HepG2 (cell line): Measurements from ENCODE around the gene FRS2. TPM values are rescaled to one million over a fixed set of nuclear protein-coding genes. Genes with fewer than 3 reads are reported as not detected.

ENCODE experiments used
- AHR ChIP-seq: IDR thresholded peaks from 2 replicates; pipeline ENCODE4 v1.6.1; 2018; ENCODE audit warnings: missing genetic modification reagents, missing compliant biosample characterization
- ATRX ChIP-seq: sonication (generic); formaldehyde crosslinking; IDR thresholded peaks from 2 replicates; pipeline ENCODE4 v1.4.0; 2020; ENCODE audit warnings: missing genetic modification reagents, borderline replicate concordance
- DNMT3B ChIP-seq: conservative IDR thresholded peaks from 2 replicates; pipeline ENCODE4 v1.6.1; 2016; ENCODE audit warnings: missing biosample characterization, control low read depth
- GABPB1 ChIP-seq: IDR thresholded peaks from 2 replicates; pipeline ENCODE4 v1.6.1; 2016; ENCODE audit warnings: mild to moderate bottlenecking, missing genetic modification reagents, moderate library complexity, missing compliant biosample characterization
- KAT2B ChIP-seq: fragments of 150-350 bp; IDR thresholded peaks from 2 replicates; pipeline ENCODE4 v1.6.1; 2014; ENCODE audit warnings: low read depth, low read length, borderline replicate concordance
- KDM6A ChIP-seq: IDR thresholded peaks from 2 replicates; pipeline ENCODE4 v1.6.1; 2016; ENCODE audit warnings: low read depth
- KMT2B ChIP-seq: IDR thresholded peaks from 2 replicates; pipeline ENCODE4 v1.6.1; 2016; ENCODE audit warnings: missing genetic modification reagents, missing compliant biosample characterization
- MAZ ChIP-seq, 2 experiments: sonication (generic) in 1 of 2; formaldehyde crosslinking in 1 of 2; IDR thresholded peaks; 2 replicates each; pipeline versions ENCODE4 v1.5.0 to v1.6.1; 2012 to 2020; ENCODE audit warnings: low read depth in 2 of 2, mild to moderate bottlenecking in 2 of 2, borderline replicate concordance in 1 of 2, improper control_type of control experiment in 1 of 2, low read length in 1 of 2, missing genetic modification reagents in 1 of 2, moderate library complexity in 1 of 2
- MIER3 ChIP-seq: IDR thresholded peaks from 2 replicates; pipeline ENCODE4 v1.6.1; 2016; ENCODE audit warnings: missing compliant biosample characterization, borderline replicate concordance
- NCOA2 ChIP-seq: sonication (generic); formaldehyde crosslinking; IDR thresholded peaks from 2 replicates; pipeline ENCODE4 v1.8.0; 2022; ENCODE audit warnings: inconsistent platforms
- RAD51 ChIP-seq: fragments of 450-650 bp; IDR thresholded peaks from 2 replicates; pipeline ENCODE4 v1.6.1; 2016; ENCODE audit warnings: borderline replicate concordance
- SMARCE1 ChIP-seq: fragments of 450-650 bp; IDR thresholded peaks from 2 replicates; pipeline ENCODE4 v1.6.1; 2017; ENCODE audit warnings: borderline replicate concordance
- SNRNP70 ChIP-seq: fragments of 200-400 bp; formaldehyde crosslinking; IDR thresholded peaks from 2 replicates; pipeline ENCODE4 v1.6.1; 2017; ENCODE audit warnings: mild to moderate bottlenecking, low read depth, low read length, moderate library complexity
- SRSF9 ChIP-seq: fragments of 200-400 bp; formaldehyde crosslinking; IDR thresholded peaks from 2 replicates; pipeline ENCODE4 v1.6.1; 2018; ENCODE audit warnings: borderline replicate concordance, mild to moderate bottlenecking, low read depth, low read length; ENCODE audit not compliant: insufficient read depth, poor library complexity, severe bottlenecking
- ZFP62 ChIP-seq: sonication (generic); formaldehyde crosslinking; IDR thresholded peaks from 2 replicates; pipeline ENCODE4 v1.4.0; 2020; ENCODE audit warnings: missing genetic modification reagents
- ZNF207 ChIP-seq: fragments of 450-650 bp; IDR thresholded peaks from 2 replicates; pipeline ENCODE4 v1.6.1; 2016; ENCODE audit warnings: antibody characterized with exemption, borderline replicate concordance
- ZNF510 ChIP-seq: sonication (generic); formaldehyde crosslinking; IDR thresholded peaks from 2 replicates; pipeline ENCODE4 v1.4.0; 2020; ENCODE audit warnings: low read depth, mild to moderate bottlenecking, missing genetic modification reagents
- ZNF556 ChIP-seq: sonication (generic); formaldehyde crosslinking; IDR thresholded peaks from 2 replicates; pipeline ENCODE4 v1.4.0; 2020; ENCODE audit warnings: mild to moderate bottlenecking, missing genetic modification reagents, borderline replicate concordance
- ZSCAN9 ChIP-seq: IDR thresholded peaks from 2 replicates; pipeline ENCODE4 v1.6.1; 2016; ENCODE audit warnings: borderline replicate concordance
- polyA plus RNA-seq, 8 experiments: library from polyadenylated mRNA; depleted of rRNA in 3 of 8; stranded (reverse) in 7 of 8; unstranded in 1 of 8; fragments of >200 nt; fragmentation: Illumina TruSeq in 4 of 8; extraction: Trizol in 4 of 8; gene quantifications; 2 replicates each; pipeline versions ENCODE4 v1.2.1 to v1.2.3, GENCODE V29; 2011 to 2016; ENCODE audit warnings: low read depth in 4 of 8, missing spikeins in 1 of 8, mixed read lengths in 1 of 8; ENCODE audit not compliant: insufficient read depth in 1 of 8
- total RNA-seq, 5 experiments: library from RNA; depleted of rRNA; stranded (reverse); fragments of >200 nt; fragmentation: Illumina TruSeq; extraction: Trizol; gene quantifications; 2 replicates each; pipeline ENCODE4 v1.2.3, GENCODE V29; 2016; ENCODE audit warnings: low read depth in 1 of 5
- TF ChIP-seq, protein P1 (sequence below): sonication (generic); formaldehyde crosslinking; IDR thresholded peaks from 2 replicates; pipeline ENCODE4 v1.4.0; 2020; ENCODE audit warnings: missing genetic modification reagents, mild to moderate bottlenecking, borderline replicate concordance
- TF ChIP-seq, protein P2 (sequence below): sonication (generic); formaldehyde crosslinking; IDR thresholded peaks from 2 replicates; pipeline ENCODE4 v1.8.0; 2022; ENCODE audit warnings: low read depth, missing genetic modification reagents
- TF ChIP-seq, protein P3 (sequence below): IDR thresholded peaks from 2 replicates; pipeline ENCODE4 v1.6.1; 2012; ENCODE audit warnings: low read length, improper control_type of control experiment

The FRS2 gene
- total and polyA plus RNA-seq, 2 of the 13 experiments (the other 11 are each of a cell fraction or from before 2014, with no cell fraction given): 8.3 to 16.8 TPM

- TF ChIP-seq, protein P1, sequence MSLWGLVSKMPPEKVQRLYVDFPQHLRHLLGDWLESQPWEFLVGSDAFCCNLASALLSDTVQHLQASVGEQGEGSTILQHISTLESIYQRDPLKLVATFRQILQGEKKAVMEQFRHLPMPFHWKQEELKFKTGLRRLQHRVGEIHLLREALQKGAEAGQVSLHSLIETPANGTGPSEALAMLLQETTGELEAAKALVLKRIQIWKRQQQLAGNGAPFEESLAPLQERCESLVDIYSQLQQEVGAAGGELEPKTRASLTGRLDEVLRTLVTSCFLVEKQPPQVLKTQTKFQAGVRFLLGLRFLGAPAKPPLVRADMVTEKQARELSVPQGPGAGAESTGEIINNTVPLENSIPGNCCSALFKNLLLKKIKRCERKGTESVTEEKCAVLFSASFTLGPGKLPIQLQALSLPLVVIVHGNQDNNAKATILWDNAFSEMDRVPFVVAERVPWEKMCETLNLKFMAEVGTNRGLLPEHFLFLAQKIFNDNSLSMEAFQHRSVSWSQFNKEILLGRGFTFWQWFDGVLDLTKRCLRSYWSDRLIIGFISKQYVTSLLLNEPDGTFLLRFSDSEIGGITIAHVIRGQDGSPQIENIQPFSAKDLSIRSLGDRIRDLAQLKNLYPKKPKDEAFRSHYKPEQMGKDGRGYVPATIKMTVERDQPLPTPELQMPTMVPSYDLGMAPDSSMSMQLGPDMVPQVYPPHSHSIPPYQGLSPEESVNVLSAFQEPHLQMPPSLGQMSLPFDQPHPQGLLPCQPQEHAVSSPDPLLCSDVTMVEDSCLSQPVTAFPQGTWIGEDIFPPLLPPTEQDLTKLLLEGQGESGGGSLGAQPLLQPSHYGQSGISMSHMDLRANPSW: no peak
- TF ChIP-seq SMARCE1 (no peak), ATRX (CRISPR knock-in tag) (no peak), KAT2B (no peak), RAD51 (no peak), ZNF556 (CRISPR knock-in tag) (peak; percentile 85; the same call in 1 of the 2 replicates), KDM6A (CRISPR knock-in tag) (no peak), ZNF207 (no peak), DNMT3B (CRISPR knock-in tag) (0 out of 2 replicates have a peak, but pooled peaks have one; percentile 65), SRSF9 (no peak), ZNF510 (CRISPR knock-in tag) (no peak), MIER3 (CRISPR knock-in tag) (peak; percentile 38; the same call in 1 of the 2 replicates), ZSCAN9 (CRISPR knock-in tag) (no peak), AHR (CRISPR knock-in tag) (peak; percentile 88; the same call in 1 of the 2 replicates), NCOA2 (CRISPR knock-in tag) (peak; percentile 55), ZFP62 (0 out of 2 replicates have a peak, but pooled peaks have one; percentile 23), MAZ (IDR thresholded peaks at IDR 0.05; ENCODE audit: borderline replicate concordance, low read depth, low read length) (no peak), MAZ (CRISPR knock-in tag; IDR thresholded peaks at IDR 0.05; ENCODE audit: low read depth) (peak; percentile 80), GABPB1 (CRISPR knock-in tag) (peak; percentile 98), KMT2B (CRISPR knock-in tag) (peak; percentile 87), SNRNP70 (no peak)
- TF ChIP-seq, protein P2, sequence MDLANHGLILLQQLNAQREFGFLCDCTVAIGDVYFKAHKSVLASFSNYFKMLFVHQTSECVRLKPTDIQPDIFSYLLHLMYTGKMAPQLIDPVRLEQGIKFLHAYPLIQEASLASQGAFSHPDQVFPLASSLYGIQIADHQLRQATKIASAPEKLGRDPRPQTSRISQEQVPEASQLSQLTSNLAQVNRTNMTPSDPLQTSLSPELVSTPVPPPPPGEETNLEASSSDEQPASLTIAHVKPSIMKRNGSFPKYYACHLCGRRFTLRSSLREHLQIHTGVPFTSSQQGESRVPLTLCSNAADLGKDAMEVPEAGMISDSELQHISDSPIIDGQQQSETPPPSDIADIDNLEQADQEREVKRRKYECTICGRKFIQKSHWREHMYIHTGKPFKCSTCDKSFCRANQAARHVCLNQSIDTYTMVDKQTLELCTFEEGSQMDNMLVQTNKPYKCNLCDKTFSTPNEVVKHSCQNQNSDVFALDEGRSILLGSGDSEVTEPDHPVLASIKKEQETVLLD: no peak
- TF ChIP-seq, protein P3, sequence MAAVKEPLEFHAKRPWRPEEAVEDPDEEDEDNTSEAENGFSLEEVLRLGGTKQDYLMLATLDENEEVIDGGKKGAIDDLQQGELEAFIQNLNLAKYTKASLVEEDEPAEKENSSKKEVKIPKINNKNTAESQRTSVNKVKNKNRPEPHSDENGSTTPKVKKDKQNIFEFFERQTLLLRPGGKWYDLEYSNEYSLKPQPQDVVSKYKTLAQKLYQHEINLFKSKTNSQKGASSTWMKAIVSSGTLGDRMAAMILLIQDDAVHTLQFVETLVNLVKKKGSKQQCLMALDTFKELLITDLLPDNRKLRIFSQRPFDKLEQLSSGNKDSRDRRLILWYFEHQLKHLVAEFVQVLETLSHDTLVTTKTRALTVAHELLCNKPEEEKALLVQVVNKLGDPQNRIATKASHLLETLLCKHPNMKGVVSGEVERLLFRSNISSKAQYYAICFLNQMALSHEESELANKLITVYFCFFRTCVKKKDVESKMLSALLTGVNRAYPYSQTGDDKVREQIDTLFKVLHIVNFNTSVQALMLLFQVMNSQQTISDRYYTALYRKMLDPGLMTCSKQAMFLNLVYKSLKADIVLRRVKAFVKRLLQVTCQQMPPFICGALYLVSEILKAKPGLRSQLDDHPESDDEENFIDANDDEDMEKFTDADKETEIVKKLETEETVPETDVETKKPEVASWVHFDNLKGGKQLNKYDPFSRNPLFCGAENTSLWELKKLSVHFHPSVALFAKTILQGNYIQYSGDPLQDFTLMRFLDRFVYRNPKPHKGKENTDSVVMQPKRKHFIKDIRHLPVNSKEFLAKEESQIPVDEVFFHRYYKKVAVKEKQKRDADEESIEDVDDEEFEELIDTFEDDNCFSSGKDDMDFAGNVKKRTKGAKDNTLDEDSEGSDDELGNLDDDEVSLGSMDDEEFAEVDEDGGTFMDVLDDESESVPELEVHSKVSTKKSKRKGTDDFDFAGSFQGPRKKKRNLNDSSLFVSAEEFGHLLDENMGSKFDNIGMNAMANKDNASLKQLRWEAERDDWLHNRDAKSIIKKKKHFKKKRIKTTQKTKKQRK: no peak
Observed at GRCh38 chr12:69585189-69586062, 115.2 kb downstream of the FRS2 start, which contains the start of gene CCT2 (continued).
